H1 (cell line): ENCODE data around the gene CIC. TPM values are rescaled to one million over a fixed set of nuclear protein-coding genes. Genes with fewer than 3 reads are reported as not detected.

ENCODE experiments used
- CTCF ChIA-PET: fragments of 300-600 bp; sonication (Branson Sonifier 250); formaldehyde crosslinking; loops from one replicate; lab custom pipeline; 2021; ENCODE audit not compliant: partially characterized antibody; lab: Charles Lee
- POLR2A ChIA-PET: fragments of 300-600 bp; sonication (Branson Sonifier 250); formaldehyde crosslinking; loops from one replicate; lab custom pipeline; 2021; ENCODE audit warnings: inconsistent platforms; ENCODE audit not compliant: partially characterized antibody; lab: Charles Lee
- DNase-seq, 2 experiments: peaks; one replicate each; pipeline versions ENCODE4 v3.0.0 to v3.0.0-alpha.2; 2010 to 2022; ENCODE audit warnings: low spot score in 2 of 2, low read depth in 1 of 2, mixed read lengths in 1 of 2
- FAIRE-seq: peaks from 2 replicates; lab custom pipeline; 2011; peaks lifted over from hg19 to GRCh38; lab: Jason Lieb, UNC
- H2AFZ ChIP-seq: 2 replicates; pipeline ENCODE4 v1.8.1; 2012; ENCODE audit warnings: low read length, inconsistent platforms
- H2AK5ac ChIP-seq: 2 replicates; pipeline ENCODE4 v1.6.1; 2013; ENCODE audit warnings: low read depth, low read length
- H2BK120ac ChIP-seq: replicated peaks from 2 replicates; pipeline ENCODE3; 2013; ENCODE audit warnings: low read depth, low read length, inconsistent platforms
- H2BK12ac ChIP-seq: 2 replicates; pipeline ENCODE4 v1.6.1; 2013; ENCODE audit warnings: low read depth, low read length
- H2BK15ac ChIP-seq: 2 replicates; pipeline ENCODE4 v1.6.1; 2013; ENCODE audit warnings: low read length
- H2BK20ac ChIP-seq: 2 replicates; pipeline ENCODE4 v1.6.1; 2013; ENCODE audit warnings: low read length
- H2BK5ac ChIP-seq: 2 replicates; pipeline ENCODE4 v1.6.1; 2013; ENCODE audit warnings: low read depth, low read length
- H3K14ac ChIP-seq: 2 replicates; pipeline ENCODE4 v1.6.1; 2013; ENCODE audit warnings: inconsistent platforms; ENCODE audit not compliant: insufficient read length
- H3K18ac ChIP-seq: 2 replicates; pipeline ENCODE4 v1.6.1; 2013; ENCODE audit warnings: low read length; ENCODE audit errors: extremely low read depth
- H3K23ac ChIP-seq: 2 replicates; pipeline ENCODE4 v1.6.1; 2013; ENCODE audit warnings: inconsistent platforms; ENCODE audit not compliant: insufficient read length
- H3K23me2 ChIP-seq: 2 replicates; pipeline ENCODE4 v1.6.1; 2013; ENCODE audit warnings: low read depth, low read length
- H3K27ac ChIP-seq: 2 replicates; pipeline ENCODE4 v1.6.1; 2011; ENCODE audit warnings: low read depth, low read length, inconsistent platforms
- H3K27me3 ChIP-seq, 4 experiments: replicated peaks in 1 of 4; 1 replicate in 1 of 4; 2 replicates in 3 of 4; pipeline versions ENCODE4 v1.6.1 to v1.8.1; 2011 to 2013; ENCODE audit warnings: low read length in 3 of 4, mild to moderate bottlenecking in 3 of 4, inconsistent platforms in 2 of 4, mixed read lengths in 2 of 4, moderate library complexity in 1 of 4; ENCODE audit not compliant: control insufficient read depth in 3 of 4, insufficient read depth in 3 of 4; ENCODE audit errors: extremely low read depth in 1 of 4
- H3K36me3 ChIP-seq, 4 experiments: 2 replicates each; pipeline versions ENCODE4 v1.6.1 to v1.8.1; 2011 to 2013; ENCODE audit warnings: mild to moderate bottlenecking in 4 of 4, low read length in 3 of 4, moderate library complexity in 2 of 4, control low read depth in 1 of 4, inconsistent platforms in 1 of 4; ENCODE audit not compliant: insufficient read depth in 4 of 4, control insufficient read depth in 2 of 4
- H3K4ac ChIP-seq: replicated peaks from 2 replicates; pipeline ENCODE3; 2013; ENCODE audit warnings: low read length, low read depth, mixed read lengths, inconsistent platforms; ENCODE audit not compliant: insufficient read length
- H3K4me1 ChIP-seq, 4 experiments: replicated peaks in 1 of 4; 1 replicate in 1 of 4; 2 replicates in 3 of 4; pipeline versions ENCODE4 v1.6.1 to v1.8.1; 2011 to 2013; ENCODE audit warnings: low read length in 3 of 4, inconsistent platforms in 2 of 4, mixed read lengths in 1 of 4; ENCODE audit not compliant: insufficient read depth in 4 of 4, control insufficient read depth in 3 of 4
- H3K4me2 ChIP-seq, 2 experiments: 2 replicates each; pipeline versions ENCODE4 v1.6.1 to v1.8.1; 2011 to 2013; ENCODE audit warnings: low read depth in 2 of 2, low read length in 2 of 2, control low read depth in 1 of 2, inconsistent platforms in 1 of 2, mild to moderate bottlenecking in 1 of 2; ENCODE audit not compliant: insufficient read depth in 1 of 2
- H3K4me3 ChIP-seq, 4 experiments: fragments of 200-600, 300-600 bp in 1 of 4; sonication (generic), shearing (Covaris generic), sonication (Bioruptor Twin) in 1 of 4; 2 replicates each; pipeline versions ENCODE4 v1.5.1 to v1.8.1; 2011 to 2016; ENCODE audit warnings: low read length in 4 of 4, low read depth in 3 of 4, control low read depth in 2 of 4, inconsistent platforms in 2 of 4, mild to moderate bottlenecking in 2 of 4, mixed read lengths in 1 of 4, moderate library complexity in 1 of 4; ENCODE audit not compliant: insufficient read depth in 2 of 4; ENCODE audit errors: extremely low read depth in 1 of 4
- H3K56ac ChIP-seq: replicated peaks from 2 replicates; pipeline ENCODE3; 2013; ENCODE audit warnings: low read depth, mild to moderate bottlenecking, mixed read lengths, low read length, inconsistent platforms; ENCODE audit not compliant: insufficient read length
- H3K79me1 ChIP-seq: 2 replicates; pipeline ENCODE4 v1.6.1; 2013; ENCODE audit warnings: low read depth, low read length, control low read depth
- H3K79me2 ChIP-seq, 2 experiments: 2 replicates each; pipeline versions ENCODE4 v1.6.1 to v1.8.1; 2012 to 2013; ENCODE audit warnings: low read length in 2 of 2, mild to moderate bottlenecking in 2 of 2, inconsistent platforms in 1 of 2; ENCODE audit not compliant: insufficient read depth in 2 of 2, control insufficient read depth in 1 of 2
- H3K9ac ChIP-seq, 4 experiments: replicated peaks in 1 of 4; 1 replicate in 1 of 4; 2 replicates in 3 of 4; pipeline versions ENCODE4 v1.6.1 to v1.8.1; 2011 to 2013; ENCODE audit warnings: low read depth in 3 of 4, low read length in 3 of 4, control low read depth in 2 of 4, mild to moderate bottlenecking in 2 of 4, moderate library complexity in 2 of 4, inconsistent platforms in 1 of 4; ENCODE audit errors: extremely low read depth in 1 of 4
- H3K9me3 ChIP-seq, 2 experiments: 2 replicates each; pipeline versions ENCODE4 v1.6.1 to v1.8.1; 2012 to 2013; ENCODE audit warnings: mild to moderate bottlenecking in 2 of 2, moderate library complexity in 2 of 2, control low read depth in 1 of 2, inconsistent platforms in 1 of 2, low read depth in 1 of 2, low read length in 1 of 2, mixed read lengths in 1 of 2; ENCODE audit not compliant: insufficient read depth in 2 of 2
- H4K20me1 ChIP-seq, 2 experiments: replicated peaks in 1 of 2; 2 replicates each; pipeline versions ENCODE3 to v1.8.1; 2011 to 2013; ENCODE audit warnings: inconsistent platforms in 2 of 2, low read length in 2 of 2, mild to moderate bottlenecking in 1 of 2; ENCODE audit not compliant: insufficient read depth in 2 of 2, control insufficient read depth in 1 of 2
- H4K5ac ChIP-seq: 2 replicates; pipeline ENCODE4 v1.6.1; 2013; ENCODE audit warnings: low read length, low read depth, mixed read lengths, inconsistent platforms; ENCODE audit not compliant: insufficient read length
- H4K8ac ChIP-seq: 2 replicates; pipeline ENCODE4 v1.8.0; 2013; ENCODE audit warnings: mild to moderate bottlenecking, moderate library complexity, low read length, inconsistent platforms; ENCODE audit not compliant: insufficient read depth; ENCODE audit errors: extremely low read depth
- H4K91ac ChIP-seq: replicated peaks from 2 replicates; pipeline ENCODE3; 2013; ENCODE audit warnings: low read length, mixed read lengths, inconsistent platforms; ENCODE audit not compliant: insufficient read length
- PHF8 ChIP-seq: fragments of 200-600 bp; sonication (generic); conservative IDR thresholded peaks from 2 replicates; pipeline ENCODE4 v1.7.1; 2012; ENCODE audit warnings: low read depth, mild to moderate bottlenecking, inconsistent platforms, low read length, moderate library complexity
- SRF ChIP-seq: IDR thresholded peaks from 2 replicates; pipeline ENCODE4 v1.6.1; 2011; ENCODE audit warnings: mild to moderate bottlenecking, low read depth, low read length, moderate library complexity
- WGBS, 2 experiments: shearing (Covaris generic) in 1 of 2; methylation state at CpG; one replicate each; pipeline versions ENCODE4 v1.1.6 to v1.1.7; 2013 to 2015; ENCODE audit warnings: low lambda C conversion rate in 2 of 2, mixed read lengths in 2 of 2, inconsistent platforms in 1 of 2, low coverage in 1 of 2, missing lambda C conversion rate in 1 of 2; ENCODE audit not compliant: insufficient replicate concordance in 2 of 2, insufficient coverage in 1 of 2, insufficient read length in 1 of 2; ENCODE audit errors: extremely low coverage in 1 of 2, missing lambda C conversion rate in 1 of 2; 5-methylcytosine and 5-hydroxymethylcytosine counted together
- polyA plus RNA-seq, 7 experiments: library from polyadenylated mRNA; depleted of rRNA in 3 of 7; stranded (reverse) in 5 of 7; unstranded in 2 of 7; fragments of >200 nt in 5 of 7; fragments of 200-250 nt in 2 of 7; gene quantifications; 1 replicate in 5 of 7; 2 replicates in 1 of 7; 4 replicates in 1 of 7; pipeline versions ENCODE4 v1.2.1 to v1.2.3, GENCODE V29; 2011 to 2013; ENCODE audit warnings: missing spikeins in 2 of 7, mixed read lengths in 2 of 7
- total RNA-seq: library from RNA; stranded (reverse); fragmentation: NEBNext Ultra II Directional; extraction: Animal tissue kit (Norgen Biotek cat#: 25700); gene quantifications from 2 replicates; pipeline ENCODE4 v1.2.1, GENCODE V29; 2021

Gene CIC
- total and polyA plus RNA-seq, 2 of the 8 experiments (the other 6 are each of a cell fraction or from before 2014, with no cell fraction given): 13.2 to 43.6 TPM

DNA sequence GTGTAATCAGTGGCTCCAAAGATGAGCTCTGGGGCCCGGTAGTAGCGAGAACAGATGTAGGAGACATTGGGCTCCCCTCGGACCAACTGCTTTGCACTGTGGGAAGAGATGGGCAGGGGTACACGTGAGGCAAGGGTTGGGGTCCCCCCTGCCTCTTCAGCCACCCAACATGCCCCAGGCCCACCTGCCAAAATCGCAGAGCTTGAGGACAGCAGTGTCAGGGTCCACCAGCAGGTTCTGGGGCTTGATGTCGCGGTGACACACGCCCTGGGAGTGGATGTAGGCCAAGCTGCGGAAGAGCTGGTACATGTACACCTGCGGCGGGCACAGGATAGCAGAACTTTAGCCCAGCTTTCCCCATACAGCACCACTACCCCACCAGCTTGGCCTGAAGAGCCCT is 34.7 kb upstream of the CIC start:
- Histone ChIP-seq H3K79me2 (no peaks in the 10 kb centered on the region), H3K27me3 (no peaks in the 10 kb centered on the region), H2AFZ (no peak overlapping the region), H3K14ac (no peak overlapping the region), H4K5ac (no peak overlapping the region), H3K18ac (no peak overlapping the region), H3K27ac (no peak overlapping the region), H2BK15ac (no peak overlapping the region), H3K9me3 (no peaks in the 10 kb centered on the region), H3K79me1 (no peaks in the 10 kb centered on the region; the same call in none of the 2 replicates), H4K20me1 (peaks cover 11 to 26% of the 10 kb centered on the region in 2 experiments), H3K36me3 (peaks cover 8 to 58% (median 36%) of the 10 kb centered on the region in 4 experiments; a peak in 7 of 8 replicates), H2BK120ac (no peak overlapping the region), H3K4me3 (no peak overlapping the region), H3K23me2 (no peaks in the 10 kb centered on the region), H3K9ac (no peak overlapping the region), H3K56ac (no peak overlapping the region), H2BK5ac (no peak overlapping the region), H3K23ac (no peak overlapping the region), H3K4me2 (no peak overlapping the region), H4K8ac (no peak overlapping the region), H2BK12ac (no peak overlapping the region), H4K91ac (no peak overlapping the region), H2BK20ac (no peak overlapping the region), H3K4ac (no peak overlapping the region), H3K4me1 (no peaks in the 10 kb centered on the region), H2AK5ac (no peak overlapping the region)
- WGBS, 2 experiments: 96% methylated on average over 11 of the region's 11 CpGs; no CpG with 5 or more reads in 1 of the 2 experiments
- ChIA-PET CTCF (interaction anchor here (0.9 to 2.5 kb wide), 7 partner anchors 9 to 125 kb away, joined by 3 to 6 read pairs (median 4); partner anchors contain the start of gene ZNF526), POLR2A (interaction anchor here (1.2 to 4.5 kb wide), 5 partner anchors 8 to 17 kb away, joined by 3 to 21 read pairs (median 9); partner anchors contain the start of genes DEDD2 and ZNF526)
- no peak for FAIRE-seq
- TF ChIP-seq SRF (no peak), PHF8 (no peak)
- DNase-seq: no peak
